Measurements from ENCODE around the gene PSME3. TPM values are rescaled to one million over a fixed set of nuclear protein-coding genes. Genes with fewer than 3 reads are reported as not detected.
A peak's percentile ranks its signal among the peaks of the same experiment; 100 is the strongest.

PSME3 gene
- total and polyA plus RNA-seq, 2 of the 13 experiments (the other 11 are each of a cell fraction or from before 2014, with no cell fraction given), result 66.3 to 135 TPM

DNA sequence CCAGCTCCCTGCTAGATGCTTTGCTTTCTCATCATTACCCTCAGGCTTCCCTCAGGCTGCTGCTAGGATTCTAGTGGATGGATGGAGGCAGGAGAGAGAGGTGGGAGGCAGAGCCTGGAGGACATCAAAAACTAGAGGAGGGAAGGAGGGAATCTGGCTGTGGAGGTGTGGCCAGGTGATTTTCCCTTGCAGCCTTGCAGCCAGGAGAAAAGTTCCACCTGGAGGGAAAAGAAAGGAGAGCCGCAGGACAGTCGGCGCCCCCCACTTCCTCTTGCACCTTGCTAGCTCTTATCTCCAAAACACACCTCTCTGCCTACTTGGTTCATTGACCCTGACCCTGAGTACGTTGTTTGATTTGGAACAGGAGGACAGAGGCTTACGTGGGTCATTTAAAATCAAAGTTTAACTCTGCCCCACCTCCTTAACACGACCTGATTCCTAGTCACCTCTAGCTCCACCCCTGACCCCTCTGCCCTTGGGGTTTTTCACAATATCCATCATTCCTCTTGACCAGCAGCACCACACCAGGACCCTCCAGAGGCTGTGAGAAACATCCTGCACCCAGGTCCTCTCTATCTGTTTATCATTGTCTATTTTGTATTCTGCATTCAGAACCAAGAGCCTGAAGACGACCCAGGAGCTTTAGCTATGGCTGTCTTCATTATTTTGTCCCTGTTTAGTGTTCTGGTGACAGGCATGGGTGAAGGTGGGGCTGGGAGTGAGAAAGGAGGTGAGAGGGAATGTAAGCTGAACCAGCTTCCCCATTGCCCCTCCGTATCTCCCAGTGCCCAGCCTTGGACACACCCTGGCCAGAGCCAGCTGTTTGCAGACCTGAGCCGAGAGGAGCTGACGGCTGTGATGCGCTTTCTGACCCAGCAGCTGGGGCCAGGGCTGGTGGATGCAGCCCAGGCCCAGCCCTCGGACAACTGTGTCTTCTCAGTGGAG is 33.7 kb downstream of the PSME3 start (continued):
- TF ChIP-seq, protein P1, sequence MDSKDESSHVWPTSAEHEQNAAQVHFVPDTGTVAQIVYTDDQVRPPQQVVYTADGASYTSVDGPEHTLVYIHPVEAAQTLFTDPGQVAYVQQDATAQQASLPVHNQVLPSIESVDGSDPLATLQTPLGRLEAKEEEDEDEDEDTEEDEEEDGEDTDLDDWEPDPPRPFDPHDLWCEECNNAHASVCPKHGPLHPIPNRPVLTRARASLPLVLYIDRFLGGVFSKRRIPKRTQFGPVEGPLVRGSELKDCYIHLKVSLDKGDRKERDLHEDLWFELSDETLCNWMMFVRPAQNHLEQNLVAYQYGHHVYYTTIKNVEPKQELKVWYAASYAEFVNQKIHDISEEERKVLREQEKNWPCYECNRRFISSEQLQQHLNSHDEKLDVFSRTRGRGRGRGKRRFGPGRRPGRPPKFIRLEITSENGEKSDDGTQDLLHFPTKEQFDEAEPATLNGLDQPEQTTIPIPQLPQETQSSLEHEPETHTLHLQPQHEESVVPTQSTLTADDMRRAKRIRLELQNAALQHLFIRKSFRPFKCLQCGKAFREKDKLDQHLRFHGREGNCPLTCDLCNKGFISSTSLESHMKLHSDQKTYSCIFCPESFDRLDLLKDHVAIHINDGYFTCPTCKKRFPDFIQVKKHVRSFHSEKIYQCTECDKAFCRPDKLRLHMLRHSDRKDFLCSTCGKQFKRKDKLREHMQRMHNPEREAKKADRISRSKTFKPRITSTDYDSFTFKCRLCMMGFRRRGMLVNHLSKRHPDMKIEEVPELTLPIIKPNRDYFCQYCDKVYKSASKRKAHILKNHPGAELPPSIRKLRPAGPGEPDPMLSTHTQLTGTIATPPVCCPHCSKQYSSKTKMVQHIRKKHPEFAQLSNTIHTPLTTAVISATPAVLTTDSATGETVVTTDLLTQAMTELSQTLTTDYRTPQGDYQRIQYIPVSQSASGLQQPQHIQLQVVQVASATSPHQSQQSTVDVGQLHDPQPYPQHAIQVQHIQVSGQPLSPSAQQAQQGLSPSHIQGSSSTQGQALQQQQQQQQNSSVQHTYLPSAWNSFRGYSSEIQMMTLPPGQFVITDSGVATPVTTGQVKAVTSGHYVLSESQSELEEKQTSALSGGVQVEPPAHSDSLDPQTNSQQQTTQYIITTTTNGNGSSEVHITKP (CRISPR knock-in tag; IDR thresholded peaks at IDR 0.05; ENCODE audit: low read depth), result 0 out of 2 replicates have a peak, but pooled peaks have one; percentile 40
- no peak for TF ChIP-seq FOXP1 (IDR thresholded peaks at IDR 0.05)
- TF ChIP-seq FOXP1 (CRISPR knock-in tag; IDR thresholded peaks at IDR 0.05), result peak; percentile 81
- TF ChIP-seq SMAD3 (CRISPR knock-in tag; IDR thresholded peaks at IDR 0.05), result peak; percentile 12; the same call in 1 of the 2 replicates
- peak; percentile 63; the same call in 1 of the 2 replicates for TF ChIP-seq SIX4 (CRISPR knock-in tag; IDR thresholded peaks at IDR 0.05)
- peak; percentile 74; the same call in 1 of the 2 replicates for TF ChIP-seq RCOR2 (CRISPR knock-in tag; IDR thresholded peaks at IDR 0.05)
- TF ChIP-seq, protein P2, sequence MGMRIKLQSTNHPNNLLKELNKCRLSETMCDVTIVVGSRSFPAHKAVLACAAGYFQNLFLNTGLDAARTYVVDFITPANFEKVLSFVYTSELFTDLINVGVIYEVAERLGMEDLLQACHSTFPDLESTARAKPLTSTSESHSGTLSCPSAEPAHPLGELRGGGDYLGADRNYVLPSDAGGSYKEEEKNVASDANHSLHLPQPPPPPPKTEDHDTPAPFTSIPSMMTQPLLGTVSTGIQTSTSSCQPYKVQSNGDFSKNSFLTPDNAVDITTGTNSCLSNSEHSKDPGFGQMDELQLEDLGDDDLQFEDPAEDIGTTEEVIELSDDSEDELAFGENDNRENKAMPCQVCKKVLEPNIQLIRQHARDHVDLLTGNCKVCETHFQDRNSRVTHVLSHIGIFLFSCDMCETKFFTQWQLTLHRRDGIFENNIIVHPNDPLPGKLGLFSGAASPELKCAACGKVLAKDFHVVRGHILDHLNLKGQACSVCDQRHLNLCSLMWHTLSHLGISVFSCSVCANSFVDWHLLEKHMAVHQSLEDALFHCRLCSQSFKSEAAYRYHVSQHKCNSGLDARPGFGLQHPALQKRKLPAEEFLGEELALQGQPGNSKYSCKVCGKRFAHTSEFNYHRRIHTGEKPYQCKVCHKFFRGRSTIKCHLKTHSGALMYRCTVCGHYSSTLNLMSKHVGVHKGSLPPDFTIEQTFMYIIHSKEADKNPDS (CRISPR knock-in tag; IDR thresholded peaks at IDR 0.05), result no peak
- TF ChIP-seq KAT2B (IDR thresholded peaks at IDR 0.05; ENCODE audit: borderline replicate concordance, low read depth, low read length), result no peak
- no peak for TF ChIP-seq ZNF432 (CRISPR knock-in tag; IDR thresholded peaks at IDR 0.05; ENCODE audit: borderline replicate concordance)
- peak; percentile 63; the same call in 1 of the 2 replicates for TF ChIP-seq FOXK1 (CRISPR knock-in tag; IDR thresholded peaks at IDR 0.05; ENCODE audit: borderline replicate concordance, low read depth)
- peak; percentile 97 for TF ChIP-seq ZEB1 (IDR thresholded peaks at IDR 0.05; ENCODE audit: insufficient replicate concordance, low read depth)
- TF ChIP-seq, protein P3, sequence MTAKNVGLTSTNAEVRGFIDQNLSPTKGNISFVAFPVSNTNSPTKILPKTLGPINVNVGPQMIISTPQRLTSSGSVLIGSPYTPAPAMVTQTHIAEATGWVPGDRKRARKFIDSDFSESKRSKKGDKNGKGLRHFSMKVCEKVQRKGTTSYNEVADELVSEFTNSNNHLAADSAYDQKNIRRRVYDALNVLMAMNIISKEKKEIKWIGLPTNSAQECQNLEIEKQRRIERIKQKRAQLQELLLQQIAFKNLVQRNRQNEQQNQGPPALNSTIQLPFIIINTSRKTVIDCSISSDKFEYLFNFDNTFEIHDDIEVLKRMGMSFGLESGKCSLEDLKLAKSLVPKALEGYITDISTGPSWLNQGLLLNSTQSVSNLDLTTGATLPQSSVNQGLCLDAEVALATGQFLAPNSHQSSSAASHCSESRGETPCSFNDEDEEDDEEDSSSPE (CRISPR knock-in tag; IDR thresholded peaks at IDR 0.05), result peak; percentile 45; the same call in 1 of the 2 replicates
- peak; percentile 61 for TF ChIP-seq ZMYM4 (CRISPR knock-in tag; IDR thresholded peaks at IDR 0.05)
- peak; percentile 80; the same call in 1 of the 2 replicates for TF ChIP-seq KDM6A (CRISPR knock-in tag; IDR thresholded peaks at IDR 0.05; ENCODE audit: low read depth)
- peak; percentile 61; the same call in 1 of the 2 replicates for TF ChIP-seq FOXO1 (CRISPR knock-in tag; IDR thresholded peaks at IDR 0.05)
- TF ChIP-seq SKI (IDR thresholded peaks at IDR 0.05; ENCODE audit: partially characterized antibody), result peak; percentile 18
- TF ChIP-seq, protein P4, sequence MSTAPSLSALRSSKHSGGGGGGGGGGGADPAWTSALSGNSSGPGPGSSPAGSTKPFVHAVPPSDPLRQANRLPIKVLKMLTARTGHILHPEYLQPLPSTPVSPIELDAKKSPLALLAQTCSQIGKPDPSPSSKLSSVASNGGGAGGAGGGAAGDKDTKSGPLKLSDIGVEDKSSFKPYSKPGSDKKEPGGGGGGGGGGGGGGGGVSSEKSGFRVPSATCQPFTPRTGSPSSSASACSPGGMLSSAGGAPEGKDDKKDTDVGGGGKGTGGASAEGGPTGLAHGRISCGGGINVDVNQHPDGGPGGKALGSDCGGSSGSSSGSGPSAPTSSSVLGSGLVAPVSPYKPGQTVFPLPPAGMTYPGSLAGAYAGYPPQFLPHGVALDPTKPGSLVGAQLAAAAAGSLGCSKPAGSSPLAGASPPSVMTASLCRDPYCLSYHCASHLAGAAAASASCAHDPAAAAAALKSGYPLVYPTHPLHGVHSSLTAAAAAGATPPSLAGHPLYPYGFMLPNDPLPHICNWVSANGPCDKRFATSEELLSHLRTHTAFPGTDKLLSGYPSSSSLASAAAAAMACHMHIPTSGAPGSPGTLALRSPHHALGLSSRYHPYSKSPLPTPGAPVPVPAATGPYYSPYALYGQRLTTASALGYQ (CRISPR knock-in tag; IDR thresholded peaks at IDR 0.05), result peak; percentile 78
- peak; percentile 19; the same call in 1 of the 2 replicates for TF ChIP-seq MYC (CRISPR knock-in tag; IDR thresholded peaks at IDR 0.05; ENCODE audit: borderline replicate concordance)
- TF ChIP-seq RXRA (CRISPR knock-in tag; IDR thresholded peaks at IDR 0.05), result peak; percentile 91; the same call in 1 of the 2 replicates

Measured in HepG2 (cell line).